Fibroblast of lung (primary cell): Measurements from ENCODE around the gene C1orf226. TPM values are rescaled to one million over a fixed set of nuclear protein-coding genes. Genes with fewer than 3 reads are reported as not detected.
"Not testable (repeated sequence)": the region's sequence is repeated elsewhere in the genome, so short reads cannot be mapped to it uniquely, and the experiment has no call there.

Source experiments
- DNase-seq, 2 donors: peaks; one replicate each; pipeline versions ENCODE4 v3.0.0 to v3.0.0-alpha.2; 2010; ENCODE audit warnings: low read depth in 2 of 2
- H2AFZ ChIP-seq: 2 replicates; pipeline ENCODE4 v1.5.1; 2012; ENCODE audit warnings: low read length, control low read depth, inconsistent platforms
- H3K27ac ChIP-seq: 2 replicates; pipeline ENCODE4 v1.5.1; 2011; ENCODE audit warnings: low read length, control low read depth; ENCODE audit not compliant: insufficient read depth
- H3K27me3 ChIP-seq: 2 replicates; pipeline ENCODE4 v1.5.1; 2011; ENCODE audit warnings: mild to moderate bottlenecking, low read length; ENCODE audit not compliant: control insufficient read depth, insufficient read depth
- H3K36me3 ChIP-seq: 2 replicates; pipeline ENCODE4 v1.5.1; 2011; ENCODE audit warnings: low read length; ENCODE audit not compliant: control insufficient read depth, insufficient read depth
- H3K4me1 ChIP-seq: 2 replicates; pipeline ENCODE4 v1.5.1; 2011; ENCODE audit warnings: low read length; ENCODE audit not compliant: control insufficient read depth, insufficient read depth; ENCODE audit errors: extremely low read depth
- H3K4me2 ChIP-seq: 2 replicates; pipeline ENCODE4 v1.5.1; 2011; ENCODE audit warnings: low read length, control low read depth; ENCODE audit not compliant: insufficient read depth; ENCODE audit errors: extremely low read depth
- H3K4me3 ChIP-seq, 4 experiments: fragments of 200-600 bp in 1 of 4; sonication (generic) in 1 of 4; replicated peaks in 1 of 4; 2 replicates each; pipeline ENCODE4 v1.5.1; 2011 to 2016; ENCODE audit warnings: low read length in 4 of 4, low read depth in 3 of 4, mild to moderate bottlenecking in 3 of 4, control low read depth in 2 of 4, inconsistent platforms in 1 of 4, mixed read lengths in 1 of 4; ENCODE audit not compliant: insufficient read depth in 1 of 4; ENCODE audit errors: control extremely low read depth in 1 of 4
- H3K79me2 ChIP-seq: 2 replicates; pipeline ENCODE4 v1.5.1; 2012; ENCODE audit warnings: mild to moderate bottlenecking, low read length, inconsistent platforms; ENCODE audit not compliant: control insufficient read depth, insufficient read depth
- H3K9ac ChIP-seq: 2 replicates; pipeline ENCODE4 v1.5.1; 2011; ENCODE audit warnings: mild to moderate bottlenecking, low read length, control low read depth; ENCODE audit not compliant: insufficient read depth
- H3K9me3 ChIP-seq: 2 replicates; pipeline ENCODE4 v1.5.1; 2012; ENCODE audit warnings: low read depth, low read length; ENCODE audit not compliant: control insufficient read depth, insufficient read depth
- H4K20me1 ChIP-seq: 2 replicates; pipeline ENCODE4 v1.5.1; 2011; ENCODE audit warnings: low read length; ENCODE audit not compliant: control insufficient read depth, insufficient read depth; ENCODE audit errors: extremely low read depth
- EZH2 ChIP-seq: IDR thresholded peaks from 2 replicates; pipeline ENCODE4 v1.5.1; 2012; ENCODE audit warnings: low read length, control low read depth, mild to moderate bottlenecking; ENCODE audit errors: missing control alignments
- polyA plus RNA-seq, 2 donors: library from polyadenylated mRNA; depleted of rRNA in 1 of 2; stranded (reverse) in 1 of 2; unstranded in 1 of 2; fragments of >200 nt; gene quantifications; 2 replicates each; pipeline ENCODE4 v1.2.1, GENCODE V29; 2011 to 2012; ENCODE audit warnings: missing spikeins in 1 of 2
- total RNA-seq: library from RNA; depleted of rRNA; stranded (reverse); fragments of >200 nt; gene quantifications from 2 replicates; pipeline ENCODE4 v1.2.1, GENCODE V29; 2014
- TF ChIP-seq, protein P1 (sequence below), 2 donors: IDR thresholded peaks in 1 of 2; conservative IDR thresholded peaks in 1 of 2; 1 replicate in 1 of 2; 2 replicates in 1 of 2; pipeline ENCODE4 v1.5.1; 2011 to 2012; ENCODE audit warnings: low read length in 2 of 2, control low read depth in 1 of 2, inconsistent platforms in 1 of 2, low read depth in 1 of 2, mild to moderate bottlenecking in 1 of 2

Gene C1orf226
- total and polyA plus RNA-seq, 2 donors (not counting 1 experiment from before 2014, with no cell fraction given) = 0.10 to 0.33 TPM

DNA sequence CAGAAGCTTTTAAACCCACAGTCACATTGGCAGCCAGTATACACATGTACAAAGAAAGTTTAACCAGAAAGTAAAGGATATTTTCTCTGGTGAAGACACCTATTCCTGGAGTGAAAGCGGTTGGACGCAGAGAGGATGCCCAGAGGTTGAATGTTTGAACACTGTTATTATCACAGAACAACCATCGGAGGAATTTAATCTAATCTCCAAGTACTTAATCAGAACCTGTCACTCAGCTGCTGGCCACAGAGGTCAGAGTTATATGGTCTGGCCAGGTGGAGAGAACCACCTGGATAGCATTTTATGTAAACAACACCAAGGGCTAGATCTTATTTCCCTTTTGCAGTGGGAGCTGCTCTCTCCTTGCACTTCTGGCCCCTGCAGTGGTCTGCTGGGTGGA, 34.2 kb upstream of the C1orf226 start:
- Histone ChIP-seq H3K79me2 (no peaks in the 10 kb centered on the region), H3K9ac (no peak overlapping the region), H4K20me1 (no peaks in the 10 kb centered on the region), H3K4me2 (no peak overlapping the region), H3K9me3 (no peaks in the 10 kb centered on the region), H3K4me1 (peaks cover 2% of the 10 kb centered on the region), H3K4me3 (no peak overlapping the region), H3K36me3 (no peaks in the 10 kb centered on the region), H2AFZ (no peak overlapping the region), H3K27ac (no peak overlapping the region), H3K27me3 (no peaks in the 10 kb centered on the region)
- DNase-seq = peak in 1 of 2 donors; percentile 16
- TF ChIP-seq EZH2 = no peak
- TF ChIP-seq, protein P1, sequence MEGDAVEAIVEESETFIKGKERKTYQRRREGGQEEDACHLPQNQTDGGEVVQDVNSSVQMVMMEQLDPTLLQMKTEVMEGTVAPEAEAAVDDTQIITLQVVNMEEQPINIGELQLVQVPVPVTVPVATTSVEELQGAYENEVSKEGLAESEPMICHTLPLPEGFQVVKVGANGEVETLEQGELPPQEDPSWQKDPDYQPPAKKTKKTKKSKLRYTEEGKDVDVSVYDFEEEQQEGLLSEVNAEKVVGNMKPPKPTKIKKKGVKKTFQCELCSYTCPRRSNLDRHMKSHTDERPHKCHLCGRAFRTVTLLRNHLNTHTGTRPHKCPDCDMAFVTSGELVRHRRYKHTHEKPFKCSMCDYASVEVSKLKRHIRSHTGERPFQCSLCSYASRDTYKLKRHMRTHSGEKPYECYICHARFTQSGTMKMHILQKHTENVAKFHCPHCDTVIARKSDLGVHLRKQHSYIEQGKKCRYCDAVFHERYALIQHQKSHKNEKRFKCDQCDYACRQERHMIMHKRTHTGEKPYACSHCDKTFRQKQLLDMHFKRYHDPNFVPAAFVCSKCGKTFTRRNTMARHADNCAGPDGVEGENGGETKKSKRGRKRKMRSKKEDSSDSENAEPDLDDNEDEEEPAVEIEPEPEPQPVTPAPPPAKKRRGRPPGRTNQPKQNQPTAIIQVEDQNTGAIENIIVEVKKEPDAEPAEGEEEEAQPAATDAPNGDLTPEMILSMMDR (conservative IDR thresholded peaks at IDR 0.05 in 1 of 2, IDR thresholded peaks at IDR 0.05 in 1 of 2; ENCODE audit: low read depth in 1 of 2, low read length in 2 of 2) = no peak

DNA sequence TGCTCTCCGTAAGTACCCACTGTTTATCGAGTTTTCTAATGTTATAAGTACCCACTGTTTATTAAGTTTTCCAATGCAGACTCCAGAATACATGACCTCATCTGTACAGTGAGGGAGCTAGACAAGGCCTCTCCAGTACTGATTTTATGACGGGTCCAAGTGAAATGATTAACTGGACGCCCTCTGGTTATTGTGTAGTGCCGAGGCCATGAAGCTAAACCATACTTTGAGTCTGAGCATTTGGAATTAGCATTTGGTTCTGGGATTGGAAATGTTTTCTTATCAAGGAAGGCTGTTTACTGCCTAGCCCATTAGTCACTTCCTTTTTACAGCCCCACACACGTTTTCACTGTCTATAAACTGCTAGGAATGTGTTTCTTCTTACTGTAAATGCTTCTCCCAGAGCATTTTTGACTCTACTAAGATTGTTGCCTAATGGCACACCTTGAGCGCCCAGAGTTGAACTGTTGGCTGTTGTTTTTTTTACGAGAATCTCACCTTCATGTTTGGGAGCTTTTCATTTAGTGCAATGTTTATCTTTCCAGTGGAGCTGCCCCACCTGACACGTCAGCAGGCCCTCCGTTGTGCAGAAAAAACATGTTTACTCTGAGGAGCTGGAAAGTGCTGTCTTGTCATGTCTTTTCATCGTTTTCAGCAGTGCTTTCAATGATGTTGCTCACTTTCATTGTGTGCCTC, 31.7 kb upstream of the C1orf226 start:
- H4K20me1 ChIP-seq = no peaks in the 10 kb centered on the region
- peaks cover 2% of the 10 kb centered on the region for H3K4me1 ChIP-seq
- no peaks in the 10 kb centered on the region for H3K9me3 ChIP-seq
- H3K4me2 ChIP-seq = no peak overlapping the region
- no peak overlapping the region for H3K9ac ChIP-seq
- no peak overlapping the region for H2AFZ ChIP-seq
- no peaks in the 10 kb centered on the region for H3K36me3 ChIP-seq
- H3K79me2 ChIP-seq = no peaks in the 10 kb centered on the region
- H3K4me3 ChIP-seq = no peak overlapping the region
- peak; percentile 17 to 94 for DNase-seq
- H3K27me3 ChIP-seq = no peaks in the 10 kb centered on the region
- TF ChIP-seq, protein P1 (conservative IDR thresholded peaks at IDR 0.05 in 1 of 2, IDR thresholded peaks at IDR 0.05 in 1 of 2; ENCODE audit: low read depth in 1 of 2, low read length in 2 of 2) = no peak
- no peak for TF ChIP-seq EZH2
- no peak overlapping the region for H3K27ac ChIP-seq

DNA sequence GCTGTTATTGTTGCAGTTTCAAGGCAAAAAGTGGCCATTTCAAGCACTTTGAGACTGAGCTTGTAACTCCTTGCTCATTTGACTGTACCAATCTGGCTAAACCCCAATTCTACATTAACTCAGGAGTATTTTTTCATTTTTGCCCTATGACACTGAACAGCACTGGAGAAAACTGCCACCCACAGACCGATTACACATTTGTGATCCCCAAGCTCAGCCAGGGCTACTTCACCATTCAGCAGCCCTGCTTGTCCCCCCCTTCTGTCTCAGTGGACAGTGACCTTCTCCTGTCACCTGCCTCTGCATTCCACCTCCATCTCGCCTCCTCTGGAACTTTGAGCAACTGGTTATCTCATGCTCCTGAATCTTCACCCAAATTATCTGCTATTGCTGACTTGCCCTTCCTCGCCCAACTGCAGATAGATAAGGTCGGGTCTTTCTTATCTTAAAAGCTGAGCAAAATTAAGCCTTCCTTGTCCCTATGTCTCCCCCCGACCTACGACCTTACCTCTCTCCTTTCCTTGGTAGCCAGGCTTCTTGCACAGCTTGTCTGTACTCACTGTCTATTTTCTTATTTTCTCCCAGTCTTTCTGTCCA, 30.2 kb upstream of the C1orf226 start:
- no peak overlapping the region for H3K4me2 ChIP-seq
- no peaks in the 10 kb centered on the region for H3K79me2 ChIP-seq
- DNase-seq = no peak
- H3K4me3 ChIP-seq = no peak overlapping the region
- no peak overlapping the region for H3K9ac ChIP-seq
- no peaks in the 10 kb centered on the region for H3K36me3 ChIP-seq
- H3K27me3 ChIP-seq = no peaks in the 10 kb centered on the region
- H3K4me1 ChIP-seq = peaks cover 2% of the 10 kb centered on the region
- TF ChIP-seq, protein P1 (conservative IDR thresholded peaks at IDR 0.05 in 1 of 2, IDR thresholded peaks at IDR 0.05 in 1 of 2; ENCODE audit: low read depth in 1 of 2, low read length in 2 of 2) = no peak
- TF ChIP-seq EZH2 = no peak
- H4K20me1 ChIP-seq = no peaks in the 10 kb centered on the region
- no peaks in the 10 kb centered on the region for H3K9me3 ChIP-seq
- no peak overlapping the region for H2AFZ ChIP-seq
- no peak overlapping the region for H3K27ac ChIP-seq

DNA sequence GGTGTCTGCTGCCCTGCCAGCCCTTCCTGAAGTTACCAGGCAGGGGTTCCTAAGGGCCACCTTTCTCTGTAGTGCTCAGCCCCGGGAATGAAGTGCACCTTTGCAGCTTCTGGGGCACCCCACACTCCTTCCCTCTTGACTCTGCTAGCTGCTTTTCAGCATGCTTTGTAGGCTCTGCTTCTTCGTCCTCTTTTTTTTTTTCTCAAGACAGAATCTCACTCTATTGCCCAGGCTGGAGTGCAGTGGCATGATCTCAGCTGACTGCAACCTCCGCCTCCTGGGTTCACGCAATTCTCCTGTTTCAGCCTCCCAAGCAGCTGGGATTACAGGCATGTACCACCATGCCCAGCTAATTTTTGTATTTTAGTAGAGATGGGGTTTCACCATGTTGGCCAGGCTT, 29.7 kb upstream of the C1orf226 start:
- not testable (repeated sequence) for H3K9me3 ChIP-seq, H3K4me3 ChIP-seq, H3K9ac ChIP-seq, H3K79me2 ChIP-seq, DNase-seq, H3K27ac ChIP-seq, H3K4me2 ChIP-seq, H3K4me1 ChIP-seq, H3K36me3 ChIP-seq, H2AFZ ChIP-seq, H3K27me3 ChIP-seq, H4K20me1 ChIP-seq
